ENCODE measurements around the gene TMEM212.

The TMEM212 gene

DNA sequence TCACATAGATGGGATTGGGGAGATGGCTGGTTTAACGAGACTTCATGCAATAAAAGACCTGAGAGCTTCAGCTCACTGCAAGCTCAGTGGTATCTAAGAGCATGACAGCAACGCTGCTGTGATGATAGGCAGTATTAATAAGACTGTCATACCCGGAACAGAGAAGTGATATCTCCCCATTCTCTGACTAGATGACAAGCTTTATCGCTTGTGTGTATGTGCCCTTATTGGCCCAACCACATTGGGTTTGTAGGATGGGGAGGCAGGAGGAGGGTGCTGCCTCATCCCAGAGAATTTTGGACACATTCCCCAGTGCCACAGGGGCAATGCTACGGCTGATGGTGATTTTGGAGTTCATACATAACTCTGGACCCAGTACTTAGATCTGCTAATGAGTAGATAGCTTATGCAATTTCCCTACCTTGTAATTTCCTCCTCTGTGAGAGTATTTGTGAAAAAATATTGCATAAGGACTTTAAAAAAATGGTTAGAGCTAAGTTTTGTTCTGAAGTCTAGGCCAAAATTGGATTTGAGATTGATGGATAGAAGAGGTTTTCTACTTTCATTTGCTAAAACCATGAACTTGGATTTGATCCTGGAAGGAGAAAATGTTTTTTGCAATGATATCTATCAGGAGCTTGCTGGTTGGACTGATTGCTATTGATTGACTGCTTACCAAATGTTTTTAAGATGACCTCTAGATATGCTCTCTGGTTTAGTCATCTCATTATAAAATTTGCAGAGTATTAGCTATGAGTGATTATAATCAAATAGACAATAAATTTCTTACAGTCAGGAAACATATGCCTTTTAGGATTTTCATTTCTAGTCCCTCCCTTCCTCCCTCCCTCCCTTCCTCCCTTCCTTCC lies 14.0 kb upstream of the TMEM212 start:
- no peak overlapping the region for H2BK15ac ChIP-seq (ENCODE audit: low read length)
- H2AK5ac ChIP-seq (ENCODE audit: low read depth, low read length), result no peak overlapping the region
- WGBS, 2 donors (ENCODE audit: extremely low coverage in 2 of 2, insufficient read length in 2 of 2, insufficient replicate concordance in 1 of 2), result no CpG with 5 or more reads among the region's 5 CpGs
- no peak overlapping the region for H3K9ac ChIP-seq (ENCODE audit: low read depth, low read length, poor library complexity)
- no peak overlapping the region for H3K14ac ChIP-seq (ENCODE audit: low read length)
- H2BK5ac ChIP-seq (ENCODE audit: low read length), result no peak overlapping the region
- DNase-seq (ENCODE audit: low spot score), result no peak
- no peak overlapping the region for H3K18ac ChIP-seq (ENCODE audit: low read length)
- H3K4ac ChIP-seq (ENCODE audit: low read length), result no peak overlapping the region
- H3K4me1 ChIP-seq (ENCODE audit: control insufficient read depth in 2 of 2, insufficient read depth in 1 of 2, low read depth in 1 of 2, low read length in 2 of 2), result peaks cover 0 to 12% of the 10 kb centered on the region in 2 donors
- H2BK12ac ChIP-seq (ENCODE audit: low read length), result no peak overlapping the region
- H4K91ac ChIP-seq (ENCODE audit: low read depth, low read length, poor library complexity), result no peak overlapping the region
- no peak overlapping the region for H3K4me3 ChIP-seq (ENCODE audit: low read length in 2 of 2)
- no peaks in the 10 kb centered on the region for H3K79me1 ChIP-seq (ENCODE audit: low read depth, low read length)
- no peak overlapping the region for H3K27ac ChIP-seq (replicated peaks; ENCODE audit: low read length)
- H3K36me3 ChIP-seq (replicated peaks in 1 of 2; ENCODE audit: control insufficient read depth in 2 of 2, insufficient read depth in 2 of 2, low read length in 2 of 2), result no peaks in the 10 kb centered on the region
- H4K8ac ChIP-seq (ENCODE audit: low read depth, low read length), result no peak overlapping the region
- no peak overlapping the region for H2BK120ac ChIP-seq (ENCODE audit: low read depth, low read length)
- H3K4me2 ChIP-seq (ENCODE audit: insufficient read depth, low read length, poor library complexity, severe bottlenecking), result no peak overlapping the region
- no peaks in the 10 kb centered on the region for H3K27me3 ChIP-seq (ENCODE audit: control insufficient read depth in 3 of 3, insufficient read depth in 3 of 3, low read depth in 1 of 3, low read length in 3 of 3)
- H3K9me3 ChIP-seq (replicated peaks in 1 of 2; ENCODE audit: control insufficient read depth in 2 of 2, insufficient read depth in 1 of 2, low read depth in 1 of 2, low read length in 2 of 2), result no peaks in the 10 kb centered on the region
- H2AFZ ChIP-seq (ENCODE audit: low read length), result no peak overlapping the region
- no peak overlapping the region for H3K23ac ChIP-seq (ENCODE audit: low read depth, low read length, poor library complexity)

DNA sequence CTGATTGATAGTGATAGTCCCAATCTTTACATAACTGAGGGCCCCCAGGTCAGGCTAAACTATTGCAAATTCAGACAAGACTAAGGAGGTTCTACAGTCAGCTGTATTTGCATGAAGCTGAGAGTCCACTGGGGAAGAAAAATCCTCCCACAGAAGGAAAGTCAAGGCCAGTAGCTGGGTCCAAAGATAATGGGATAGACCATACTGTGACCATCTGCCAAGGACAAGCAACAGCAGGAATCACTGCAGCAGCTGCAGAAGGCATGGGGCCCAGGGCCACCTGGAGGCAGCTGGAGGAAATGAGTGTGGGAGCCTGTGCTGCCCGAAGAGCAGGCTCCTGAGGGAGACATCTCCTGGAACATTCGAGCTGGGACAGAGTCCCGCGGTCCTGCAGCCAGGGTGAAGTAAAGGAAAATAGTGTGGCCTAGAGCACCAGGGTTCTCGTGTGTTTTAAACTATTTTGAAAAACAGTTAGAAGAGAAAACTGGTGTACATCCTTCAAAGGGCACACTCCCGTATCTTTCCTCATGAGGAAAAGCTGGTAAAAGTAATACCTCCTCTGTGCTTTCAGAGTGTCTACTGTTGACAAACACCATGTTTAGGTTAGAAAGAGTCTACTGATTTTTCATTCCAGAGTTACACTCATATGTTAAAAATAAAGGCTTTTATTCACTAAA lies 13.2 kb upstream of the TMEM212 start:
- WGBS, 2 donors (ENCODE audit: extremely low coverage in 2 of 2, insufficient read length in 2 of 2, insufficient replicate concordance in 1 of 2), result no CpG with 5 or more reads among the region's 6 CpGs
- no peaks in the 10 kb centered on the region for H3K79me1 ChIP-seq (ENCODE audit: low read depth, low read length)
- H2BK12ac ChIP-seq (ENCODE audit: low read length), result no peak overlapping the region
- no peaks in the 10 kb centered on the region for H3K27me3 ChIP-seq (ENCODE audit: control insufficient read depth in 3 of 3, insufficient read depth in 3 of 3, low read depth in 1 of 3, low read length in 3 of 3)
- H2BK5ac ChIP-seq (ENCODE audit: low read length), result no peak overlapping the region
- no peak overlapping the region for H3K4me2 ChIP-seq (ENCODE audit: insufficient read depth, low read length, poor library complexity, severe bottlenecking)
- H4K91ac ChIP-seq (ENCODE audit: low read depth, low read length, poor library complexity), result no peak overlapping the region
- no peak overlapping the region for H2BK15ac ChIP-seq (ENCODE audit: low read length)
- no peak overlapping the region for H3K9ac ChIP-seq (ENCODE audit: low read depth, low read length, poor library complexity)
- H3K4ac ChIP-seq (ENCODE audit: low read length), result no peak overlapping the region
- peaks cover 0 to 16% of the 10 kb centered on the region in 2 donors for H3K4me1 ChIP-seq (ENCODE audit: control insufficient read depth in 2 of 2, insufficient read depth in 1 of 2, low read depth in 1 of 2, low read length in 2 of 2)
- no peak overlapping the region for H2BK120ac ChIP-seq (ENCODE audit: low read depth, low read length)
- peak overlapping the region; percentile 75 for H2AFZ ChIP-seq (ENCODE audit: low read length)
- DNase-seq (ENCODE audit: low spot score), result no peak
- no peak overlapping the region for H3K23ac ChIP-seq (ENCODE audit: low read depth, low read length, poor library complexity)
- no peak overlapping the region for H2AK5ac ChIP-seq (ENCODE audit: low read depth, low read length)
- no peaks in the 10 kb centered on the region for H3K36me3 ChIP-seq (replicated peaks in 1 of 2; ENCODE audit: control insufficient read depth in 2 of 2, insufficient read depth in 2 of 2, low read length in 2 of 2)
- H4K8ac ChIP-seq (ENCODE audit: low read depth, low read length), result no peak overlapping the region
- no peak overlapping the region for H3K14ac ChIP-seq (ENCODE audit: low read length)
- H3K4me3 ChIP-seq (ENCODE audit: low read length in 2 of 2), result no peak overlapping the region
- H3K18ac ChIP-seq (ENCODE audit: low read length), result no peak overlapping the region
- no peak overlapping the region for H3K27ac ChIP-seq (replicated peaks; ENCODE audit: low read length)
- no peaks in the 10 kb centered on the region for H3K9me3 ChIP-seq (replicated peaks in 1 of 2; ENCODE audit: control insufficient read depth in 2 of 2, insufficient read depth in 1 of 2, low read depth in 1 of 2, low read length in 2 of 2)

GRCh38 chr3:171830518-171830875 lies 12.7 kb upstream of the TMEM212 start:
- no peak overlapping the region for H3K27ac ChIP-seq (replicated peaks; ENCODE audit: low read length)
- H2BK120ac ChIP-seq (ENCODE audit: low read depth, low read length), result no peak overlapping the region
- H3K36me3 ChIP-seq (replicated peaks in 1 of 2; ENCODE audit: control insufficient read depth in 2 of 2, insufficient read depth in 2 of 2, low read length in 2 of 2), result no peaks in the 10 kb centered on the region
- H3K23ac ChIP-seq (ENCODE audit: low read depth, low read length, poor library complexity), result no peak overlapping the region
- H3K4me2 ChIP-seq (ENCODE audit: insufficient read depth, low read length, poor library complexity, severe bottlenecking), result no peak overlapping the region
- no peak overlapping the region for H3K18ac ChIP-seq (ENCODE audit: low read length)
- H3K79me1 ChIP-seq (ENCODE audit: low read depth, low read length), result no peaks in the 10 kb centered on the region
- no peak overlapping the region for H4K8ac ChIP-seq (ENCODE audit: low read depth, low read length)
- H3K4me3 ChIP-seq (ENCODE audit: low read length in 2 of 2), result no peak overlapping the region
- H2BK5ac ChIP-seq (ENCODE audit: low read length), result no peak overlapping the region
- no peaks in the 10 kb centered on the region for H3K27me3 ChIP-seq (ENCODE audit: control insufficient read depth in 3 of 3, insufficient read depth in 3 of 3, low read depth in 1 of 3, low read length in 3 of 3)
- H4K91ac ChIP-seq (ENCODE audit: low read depth, low read length, poor library complexity), result no peak overlapping the region
- peaks cover 0 to 11% of the 10 kb centered on the region in 2 donors for H3K4me1 ChIP-seq (ENCODE audit: control insufficient read depth in 2 of 2, insufficient read depth in 1 of 2, low read depth in 1 of 2, low read length in 2 of 2)
- H3K9ac ChIP-seq (ENCODE audit: low read depth, low read length, poor library complexity), result no peak overlapping the region
- H2BK12ac ChIP-seq (ENCODE audit: low read length), result no peak overlapping the region
- H2BK15ac ChIP-seq (ENCODE audit: low read length), result no peak overlapping the region
- no peak overlapping the region for H3K4ac ChIP-seq (ENCODE audit: low read length)
- H3K9me3 ChIP-seq (replicated peaks in 1 of 2; ENCODE audit: control insufficient read depth in 2 of 2, insufficient read depth in 1 of 2, low read depth in 1 of 2, low read length in 2 of 2), result no peaks in the 10 kb centered on the region
- H2AFZ ChIP-seq (ENCODE audit: low read length), result peak overlapping the region; percentile 75
- no peak overlapping the region for H3K14ac ChIP-seq (ENCODE audit: low read length)
- no peak for DNase-seq (ENCODE audit: low spot score)
- H2AK5ac ChIP-seq (ENCODE audit: low read depth, low read length), result no peak overlapping the region

- no peaks in the 10 kb centered on the region for H3K36me3 ChIP-seq (replicated peaks in 1 of 2; ENCODE audit: control insufficient read depth in 2 of 2, insufficient read depth in 2 of 2, low read length in 2 of 2)
- no peak overlapping the region for H3K14ac ChIP-seq (ENCODE audit: low read length)
- H3K4me1 ChIP-seq (ENCODE audit: control insufficient read depth in 2 of 2, insufficient read depth in 1 of 2, low read depth in 1 of 2, low read length in 2 of 2), result peaks cover 0 to 11% of the 10 kb centered on the region in 2 donors
- no peak overlapping the region for H2AK5ac ChIP-seq (ENCODE audit: low read depth, low read length)
- H3K9ac ChIP-seq (ENCODE audit: low read depth, low read length, poor library complexity), result no peak overlapping the region
- no peak overlapping the region for H3K4me2 ChIP-seq (ENCODE audit: insufficient read depth, low read length, poor library complexity, severe bottlenecking)
- DNase-seq (ENCODE audit: low spot score), result no peak
- H3K4ac ChIP-seq (ENCODE audit: low read length), result no peak overlapping the region
- H3K27me3 ChIP-seq (ENCODE audit: control insufficient read depth in 3 of 3, insufficient read depth in 3 of 3, low read depth in 1 of 3, low read length in 3 of 3), result no peaks in the 10 kb centered on the region
- no peak overlapping the region for H3K18ac ChIP-seq (ENCODE audit: low read length)
- no peak overlapping the region for H2AFZ ChIP-seq (ENCODE audit: low read length)
- no peak overlapping the region for H4K91ac ChIP-seq (ENCODE audit: low read depth, low read length, poor library complexity)
- H3K27ac ChIP-seq (replicated peaks; ENCODE audit: low read length), result no peak overlapping the region
- no peak overlapping the region for H3K4me3 ChIP-seq (ENCODE audit: low read length in 2 of 2)
- no peak overlapping the region for H2BK12ac ChIP-seq (ENCODE audit: low read length)
- H2BK120ac ChIP-seq (ENCODE audit: low read depth, low read length), result no peak overlapping the region
- H2BK15ac ChIP-seq (ENCODE audit: low read length), result no peak overlapping the region
- WGBS, 2 donors (ENCODE audit: extremely low coverage in 2 of 2, insufficient read length in 2 of 2, insufficient replicate concordance in 1 of 2), result no CpG with 5 or more reads among the region's 3 CpGs
- H2BK5ac ChIP-seq (ENCODE audit: low read length), result no peak overlapping the region
- no peak overlapping the region for H4K8ac ChIP-seq (ENCODE audit: low read depth, low read length)
- H3K23ac ChIP-seq (ENCODE audit: low read depth, low read length, poor library complexity), result no peak overlapping the region
- no peaks in the 10 kb centered on the region for H3K79me1 ChIP-seq (ENCODE audit: low read depth, low read length)
- H3K9me3 ChIP-seq (replicated peaks in 1 of 2; ENCODE audit: control insufficient read depth in 2 of 2, insufficient read depth in 1 of 2, low read depth in 1 of 2, low read length in 2 of 2), result no peaks in the 10 kb centered on the region
Observed at GRCh38 chr3:171831936-171832335, 11.2 kb upstream of the TMEM212 start.

Data from neuronal stem cell (in vitro differentiated cells).